Rectal smooth muscle tissue (tissue), 1 donor: ENCODE results near the gene WWOX.

ENCODE experiments used
- H3K27ac ChIP-seq: one replicate; pipeline ENCODE4 v1.7.0; 2013; ENCODE audit warnings: low read depth, low read length, inconsistent platforms
- H3K27me3 ChIP-seq: one replicate; pipeline ENCODE4 v1.7.0; 2013; ENCODE audit warnings: low read length; ENCODE audit not compliant: control insufficient read depth, insufficient read depth
- H3K36me3 ChIP-seq: one replicate; pipeline ENCODE4 v1.7.0; 2013; ENCODE audit warnings: low read length; ENCODE audit not compliant: control insufficient read depth, insufficient read depth
- H3K4me1 ChIP-seq: one replicate; pipeline ENCODE4 v1.7.0; 2013; ENCODE audit warnings: low read length; ENCODE audit not compliant: control insufficient read depth, insufficient read depth
- H3K4me3 ChIP-seq: one replicate; pipeline ENCODE4 v1.7.0; 2013; ENCODE audit warnings: low read length
- H3K9ac ChIP-seq: one replicate; pipeline ENCODE4 v1.7.0; 2013; ENCODE audit warnings: low read length

The WWOX gene

DNA sequence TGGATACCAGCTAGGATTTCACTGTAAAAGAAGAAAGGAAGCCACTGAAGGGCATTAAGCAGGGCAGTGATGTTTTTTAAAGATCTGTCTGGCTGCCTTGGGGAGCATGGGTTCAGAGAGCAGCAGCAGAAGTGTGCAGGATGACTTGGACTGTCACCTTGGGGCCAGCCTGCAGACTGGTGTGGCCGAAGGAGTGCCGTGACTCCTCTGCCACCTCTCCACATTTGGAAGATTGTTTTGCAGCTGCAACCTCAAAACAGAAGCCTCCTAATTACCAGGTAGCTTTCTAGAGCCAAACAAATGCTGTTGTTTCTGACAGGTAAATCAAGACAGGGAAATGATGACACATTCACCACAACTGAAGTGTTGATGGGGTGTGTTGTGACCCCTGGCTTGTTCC is 681.4 kb downstream of the WWOX start:
- no peaks in the 10 kb centered on the region for H3K36me3 ChIP-seq
- H3K4me3 ChIP-seq = no peak overlapping the region
- H3K27me3 ChIP-seq = no peaks in the 10 kb centered on the region
- no peaks in the 10 kb centered on the region for H3K4me1 ChIP-seq
- H3K9ac ChIP-seq = no peak overlapping the region
- no peak overlapping the region for H3K27ac ChIP-seq

DNA sequence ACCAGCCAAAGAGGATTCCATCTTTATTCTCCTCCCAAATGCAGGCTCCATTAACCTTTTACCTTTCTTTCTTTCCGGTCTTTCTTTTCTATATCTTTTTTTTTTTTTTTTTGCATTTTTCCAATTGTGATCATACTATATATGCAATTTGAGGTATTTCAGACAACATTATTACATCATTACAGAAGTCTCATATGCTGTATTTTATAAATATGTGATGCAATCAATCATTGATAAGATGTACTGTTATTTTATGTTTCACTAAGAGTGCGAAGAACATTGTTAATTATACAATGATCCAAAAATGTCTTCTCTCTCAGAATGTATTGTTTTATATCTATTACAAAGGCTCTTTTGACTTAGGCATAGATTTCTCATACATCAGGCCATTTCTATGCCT is 683.1 kb downstream of the WWOX start:
- H3K27me3 ChIP-seq = no peaks in the 10 kb centered on the region
- H3K4me1 ChIP-seq = no peaks in the 10 kb centered on the region
- no peak overlapping the region for H3K9ac ChIP-seq
- no peak overlapping the region for H3K4me3 ChIP-seq
- H3K27ac ChIP-seq = no peak overlapping the region
- H3K36me3 ChIP-seq = no peaks in the 10 kb centered on the region

DNA sequence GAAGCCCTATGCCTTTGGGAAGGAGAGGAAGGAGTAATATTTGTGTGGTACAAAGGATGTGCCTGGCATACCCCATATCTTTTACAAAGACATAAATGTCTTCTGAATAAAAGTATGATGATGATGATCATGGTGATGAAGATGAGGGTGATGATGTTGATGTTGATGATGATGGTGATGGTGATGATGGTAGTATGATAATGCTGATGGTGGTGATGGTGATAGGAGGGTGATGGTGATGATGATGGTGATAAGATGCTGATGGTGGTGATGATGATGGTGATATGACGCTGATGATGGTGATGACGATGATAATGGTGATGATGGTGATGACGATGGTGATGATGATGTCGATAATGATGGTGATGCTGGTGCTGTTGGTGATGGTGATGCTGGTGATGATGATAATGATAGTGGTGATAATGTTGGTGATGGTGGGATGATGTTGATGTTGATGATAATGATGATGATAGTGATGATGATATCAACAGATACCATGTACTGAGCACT is 684.2 kb downstream of the WWOX start:
- no peak overlapping the region for H3K9ac ChIP-seq
- no peaks in the 10 kb centered on the region for H3K4me1 ChIP-seq
- no peak overlapping the region for H3K27ac ChIP-seq
- H3K4me3 ChIP-seq = no peak overlapping the region
- no peaks in the 10 kb centered on the region for H3K36me3 ChIP-seq
- no peaks in the 10 kb centered on the region for H3K27me3 ChIP-seq

DNA sequence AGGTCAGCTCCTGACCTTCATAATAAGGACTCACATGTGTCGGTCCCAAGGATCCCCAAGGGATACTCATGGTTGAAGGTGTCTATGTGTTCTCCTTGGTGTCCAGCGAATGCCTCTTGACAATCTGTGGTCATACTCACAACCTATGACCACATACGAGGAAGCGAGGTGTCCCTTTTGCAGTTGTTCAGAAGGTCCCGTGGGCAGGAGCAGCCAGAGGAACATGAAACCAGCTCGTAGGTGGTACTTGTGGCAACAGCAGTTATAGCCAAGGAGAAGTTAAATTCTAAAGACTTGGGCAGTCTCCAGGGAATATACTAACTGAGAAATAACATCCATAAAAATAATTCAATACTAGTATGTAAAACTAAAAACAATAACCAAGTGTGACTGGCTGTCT is 685.3 kb downstream of the WWOX start:
- H3K4me1 ChIP-seq = no peaks in the 10 kb centered on the region
- no peak overlapping the region for H3K9ac ChIP-seq
- no peaks in the 10 kb centered on the region for H3K36me3 ChIP-seq
- no peak overlapping the region for H3K4me3 ChIP-seq
- H3K27me3 ChIP-seq = no peaks in the 10 kb centered on the region
- no peak overlapping the region for H3K27ac ChIP-seq

DNA sequence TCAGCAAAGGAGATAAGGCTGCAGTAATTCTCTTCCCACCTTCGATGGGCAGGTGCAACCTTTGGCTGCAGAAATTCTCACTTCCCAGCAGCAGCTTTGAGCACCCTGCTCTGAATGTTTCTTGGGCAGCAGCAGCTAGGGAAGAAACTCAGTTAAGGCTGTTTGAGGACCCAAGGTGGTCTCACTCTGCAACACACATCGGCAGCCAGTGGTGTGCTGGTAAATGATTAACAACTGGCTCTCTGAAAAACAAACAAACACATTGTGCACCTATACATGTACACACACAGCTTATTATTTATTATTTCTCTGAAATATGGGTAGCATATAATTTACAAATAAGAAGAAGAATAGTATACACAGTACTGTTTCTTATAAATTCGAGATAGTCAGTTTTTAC is 685.8 kb downstream of the WWOX start:
- H3K36me3 ChIP-seq = no peaks in the 10 kb centered on the region
- no peak overlapping the region for H3K9ac ChIP-seq
- no peak overlapping the region for H3K4me3 ChIP-seq
- no peaks in the 10 kb centered on the region for H3K4me1 ChIP-seq
- H3K27ac ChIP-seq = no peak overlapping the region
- no peaks in the 10 kb centered on the region for H3K27me3 ChIP-seq

DNA sequence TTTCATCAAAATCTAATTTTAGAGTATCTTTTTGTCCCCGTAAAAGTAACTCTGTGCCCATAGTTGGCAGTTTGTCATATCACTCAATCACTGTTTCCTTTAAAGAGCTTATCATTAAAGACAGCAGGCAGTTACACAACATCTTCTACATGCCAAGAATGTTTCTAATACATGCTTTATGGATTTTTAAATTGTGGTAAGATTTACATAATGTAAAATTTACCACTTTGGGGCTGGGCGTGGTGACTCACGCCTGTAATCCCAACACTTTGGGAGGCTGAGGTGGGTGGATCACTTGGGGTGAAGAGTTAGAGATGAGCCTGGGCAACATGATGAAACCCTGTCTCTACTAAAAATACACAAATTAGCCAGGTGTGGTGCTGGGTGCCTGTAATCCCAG is 687.2 kb downstream of the WWOX start:
- no peak overlapping the region for H3K9ac ChIP-seq

DNA sequence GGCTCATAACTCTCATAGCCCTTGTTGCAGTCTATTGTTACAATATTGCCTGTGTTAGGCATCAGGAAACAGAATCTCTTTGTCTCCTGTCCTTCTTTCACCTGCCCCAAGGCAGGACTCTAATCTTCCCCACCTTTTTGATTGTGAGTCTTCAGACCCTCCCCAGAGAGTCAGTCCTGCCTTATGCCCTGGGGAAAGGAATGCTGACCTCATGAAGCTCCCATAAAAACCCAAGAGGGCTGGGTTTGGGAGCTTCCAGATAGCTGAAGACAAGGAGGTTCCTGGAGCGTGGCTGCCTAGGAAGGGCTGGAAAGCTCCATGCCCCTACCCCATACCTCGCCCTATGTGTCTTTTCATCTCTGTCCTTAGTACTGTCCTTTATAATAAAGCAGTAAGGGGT is 688.8 kb downstream of the WWOX start:
- H3K9ac ChIP-seq = no peak overlapping the region
- no peak overlapping the region for H3K4me3 ChIP-seq
- H3K27me3 ChIP-seq = no peaks in the 10 kb centered on the region
- H3K4me1 ChIP-seq = no peaks in the 10 kb centered on the region
- no peak overlapping the region for H3K27ac ChIP-seq
- no peaks in the 10 kb centered on the region for H3K36me3 ChIP-seq

More for the DNA sequence above, 687.2 kb downstream of the WWOX start:
- H3K4me1 ChIP-seq = no peaks in the 10 kb centered on the region
- H3K4me3 ChIP-seq = no peak overlapping the region
- H3K27me3 ChIP-seq = no peaks in the 10 kb centered on the region
- no peaks in the 10 kb centered on the region for H3K36me3 ChIP-seq
- H3K27ac ChIP-seq = no peak overlapping the region

DNA sequence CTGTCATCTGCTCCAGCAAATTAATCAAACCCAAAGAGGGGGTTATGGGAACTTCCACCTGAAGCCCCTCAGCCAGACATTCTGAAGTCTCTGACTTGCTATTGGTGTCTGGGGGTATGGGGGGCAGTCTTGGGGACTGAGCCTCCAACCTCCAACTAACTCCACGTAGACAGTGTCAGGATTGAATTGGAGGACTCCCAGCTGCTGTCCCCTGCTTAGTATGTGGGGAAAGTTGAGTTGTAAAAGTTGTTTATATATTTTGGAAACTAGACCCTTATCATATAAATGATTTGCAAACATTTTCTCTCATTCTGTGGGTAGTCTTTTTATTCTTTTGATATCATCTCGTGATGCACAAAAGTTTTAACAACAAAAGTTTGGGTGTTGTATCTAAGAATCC is 689.2 kb downstream of the WWOX start:
- Histone ChIP-seq H3K9ac (no peak overlapping the region), H3K36me3 (no peaks in the 10 kb centered on the region), H3K4me1 (no peaks in the 10 kb centered on the region), H3K27ac (no peak overlapping the region), H3K27me3 (no peaks in the 10 kb centered on the region), H3K4me3 (no peak overlapping the region)

DNA sequence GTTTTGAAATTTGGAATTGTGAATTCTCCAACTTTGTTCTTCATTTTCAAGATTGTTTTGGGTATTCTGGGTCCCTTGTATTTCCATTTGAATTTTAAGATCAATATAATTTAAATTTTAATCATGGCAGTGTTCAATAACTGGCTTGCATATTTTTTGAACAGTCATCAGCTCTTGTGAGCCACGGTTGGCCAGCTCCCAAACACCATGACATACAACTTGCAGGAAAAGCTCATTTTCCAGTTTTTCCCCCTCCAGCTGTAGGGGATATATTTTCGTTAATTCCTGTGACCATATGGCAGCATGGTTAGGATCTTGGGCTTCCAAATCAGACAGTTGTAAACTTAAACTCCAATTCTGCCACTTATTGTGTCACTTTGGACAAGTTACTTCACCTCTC is 690.1 kb downstream of the WWOX start:
- Histone ChIP-seq H3K27me3 (no peaks in the 10 kb centered on the region), H3K4me3 (no peak overlapping the region), H3K9ac (no peak overlapping the region), H3K27ac (no peak overlapping the region), H3K4me1 (no peaks in the 10 kb centered on the region), H3K36me3 (no peaks in the 10 kb centered on the region)

DNA sequence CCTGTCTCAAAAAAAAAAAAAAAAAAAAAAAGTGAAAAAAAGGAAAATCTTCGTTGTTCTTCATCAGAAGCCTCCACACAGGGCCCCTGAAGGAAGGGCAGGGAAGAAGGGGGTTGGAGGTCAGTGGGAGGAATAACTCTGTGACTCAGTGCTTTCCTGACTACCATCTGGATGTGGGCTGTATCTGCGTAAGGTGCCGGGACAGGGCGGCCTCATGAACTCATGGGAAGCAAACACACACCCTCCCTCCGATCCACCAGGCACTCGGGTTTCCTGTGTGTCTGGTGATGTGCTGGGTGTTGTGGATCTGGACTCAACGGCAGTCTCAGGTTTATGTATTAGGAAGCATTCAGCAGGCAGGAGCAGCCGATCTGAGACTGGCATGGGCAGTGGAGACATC is 691.6 kb downstream of the WWOX start:
- Histone ChIP-seq H3K4me1 (no peaks in the 10 kb centered on the region), H3K27ac (no peak overlapping the region), H3K4me3 (no peak overlapping the region), H3K27me3 (no peaks in the 10 kb centered on the region), H3K9ac (no peak overlapping the region), H3K36me3 (no peaks in the 10 kb centered on the region)

DNA sequence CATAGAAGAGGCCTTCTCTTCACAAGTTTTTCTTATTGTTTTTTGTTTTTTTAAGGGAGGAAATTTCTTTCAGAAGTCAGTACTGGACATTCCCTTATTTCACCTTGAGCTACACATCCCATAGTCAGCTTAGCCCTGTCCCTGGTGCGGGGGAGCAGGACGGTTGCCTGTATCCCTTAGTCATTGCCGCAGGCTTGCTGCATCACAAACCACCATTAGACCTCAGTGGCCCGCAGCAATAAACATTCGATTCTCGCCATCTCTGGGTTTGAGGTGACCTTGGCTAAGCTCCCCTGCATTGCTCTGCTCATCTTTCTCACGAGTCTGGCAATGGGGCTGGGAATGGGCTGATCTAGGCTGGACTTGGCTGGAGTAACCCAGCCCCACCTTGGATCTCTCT is 692.5 kb downstream of the WWOX start:
- Histone ChIP-seq H3K4me1 (no peaks in the 10 kb centered on the region), H3K27me3 (no peaks in the 10 kb centered on the region), H3K27ac (no peak overlapping the region), H3K9ac (no peak overlapping the region), H3K4me3 (no peak overlapping the region), H3K36me3 (no peaks in the 10 kb centered on the region)

DNA sequence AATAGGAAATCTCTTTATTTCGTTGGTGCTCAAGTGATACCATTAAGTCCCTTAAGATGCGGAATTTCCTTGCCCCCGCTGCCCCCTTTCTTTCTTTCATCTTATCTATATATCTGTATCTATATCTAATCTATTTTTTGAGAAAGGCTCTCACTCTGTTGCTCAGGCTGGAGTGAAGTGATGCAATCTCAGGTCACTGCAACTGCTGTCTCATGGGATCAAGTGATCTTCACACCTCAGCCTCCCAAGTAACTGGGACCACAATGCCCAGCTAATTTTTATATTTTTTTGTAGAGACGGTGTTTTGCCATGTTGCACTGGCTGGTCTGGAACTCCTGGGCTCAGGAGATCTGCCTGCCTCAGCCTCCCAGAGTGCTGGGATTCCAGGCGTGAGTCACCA is 693.5 kb downstream of the WWOX start:
- H3K36me3 ChIP-seq = no peaks in the 10 kb centered on the region
- H3K27me3 ChIP-seq = no peaks in the 10 kb centered on the region
- no peak overlapping the region for H3K9ac ChIP-seq
- no peak overlapping the region for H3K27ac ChIP-seq
- H3K4me3 ChIP-seq = no peak overlapping the region
- no peaks in the 10 kb centered on the region for H3K4me1 ChIP-seq

DNA sequence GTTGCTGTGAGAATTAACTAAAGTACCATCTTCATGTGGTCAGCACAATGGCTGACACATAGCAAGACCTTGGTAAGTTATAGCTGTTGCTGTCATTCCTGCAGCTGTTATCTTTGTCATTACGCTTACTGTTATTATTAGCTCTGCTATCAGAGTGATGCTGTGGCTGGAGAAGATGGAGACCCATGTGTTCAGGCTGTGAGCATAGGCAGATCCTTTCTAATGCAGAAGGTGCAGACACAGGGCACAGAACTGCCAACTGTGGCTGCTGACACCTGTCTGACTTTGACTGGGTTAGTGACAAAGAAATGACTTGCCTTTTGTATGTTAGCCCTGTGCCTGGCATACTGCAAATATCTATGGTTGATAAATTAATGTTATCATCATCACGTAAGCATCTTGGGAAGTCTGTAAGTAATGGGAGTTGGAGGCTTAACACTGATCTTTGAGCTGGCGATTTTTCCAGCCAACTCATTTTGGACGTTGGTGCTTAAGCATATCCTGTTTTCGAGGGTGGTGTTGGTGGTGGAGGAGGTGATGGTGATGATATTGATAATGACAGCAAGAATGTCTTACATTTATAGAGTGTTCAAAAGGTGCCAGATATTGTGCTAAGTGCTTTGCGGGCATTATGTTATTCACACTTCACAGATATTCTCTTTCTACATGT is 695.3 kb downstream of the WWOX start:
- no peak overlapping the region for H3K27ac ChIP-seq
- no peak overlapping the region for H3K4me3 ChIP-seq
- no peak overlapping the region for H3K9ac ChIP-seq
- H3K36me3 ChIP-seq = no peaks in the 10 kb centered on the region
- no peaks in the 10 kb centered on the region for H3K27me3 ChIP-seq
- no peaks in the 10 kb centered on the region for H3K4me1 ChIP-seq
